Hematopoietic multipotent progenitor cell treated with erythropoietin and hydrocortisone succinate and interleukin-3 and kit ligand, for 17 days (in vitro differentiated cells): ENCODE data around the gene MAK.
"Not testable (repeated sequence)": the region's sequence is repeated elsewhere in the genome, so short reads cannot be mapped to it uniquely, and the experiment has no call there.

ENCODE experiments used
- DNase-seq: peaks from one replicate; pipeline ENCODE4 v3.0.0-alpha.2; 2015; ENCODE audit warnings: low spot score

Gene MAK

GRCh38 chr6:10791673-10792072, 46.7 kb downstream of the MAK start:
- no peak for DNase-seq

GRCh38 chr6:10779076-10779475, 59.3 kb downstream of the MAK start:
- DNase-seq, result no peak

GRCh38 chr6:10778230-10778629, 60.1 kb downstream of the MAK start:
- no peak for DNase-seq

GRCh38 chr6:10771371-10771894, 66.9 kb downstream of the MAK start:
- peak; percentile 52 for DNase-seq

GRCh38 chr6:10769419-10769818, 68.9 kb downstream of the MAK start:
- no peak for DNase-seq

GRCh38 chr6:10763006-10763405, 75.3 kb downstream of the MAK start:
- DNase-seq, result no peak

- peak; percentile 30 for DNase-seq
These were observed 78.4 kb downstream of the MAK start for GRCh38 chr6:10759884-10760329.

GRCh38 chr6:10759312-10759839, 79.0 kb downstream of the MAK start:
- peak; percentile 85 for DNase-seq

GRCh38 chr6:10756085-10756484, 82.3 kb downstream of the MAK start:
- DNase-seq, result no peak

- DNase-seq, result peak; percentile 65
These were observed 86.6 kb downstream of the MAK start for GRCh38 chr6:10751757-10752156.

- DNase-seq, result not testable (repeated sequence)
These were observed 87.8 kb downstream of the MAK start for GRCh38 chr6:10750568-10750967.

- peak; percentile 71 for DNase-seq
These were observed 88.6 kb downstream of the MAK start for GRCh38 chr6:10749734-10750133.

GRCh38 chr6:10747251-10747972, 90.9 kb downstream of the MAK start, which contains the start of gene TMEM14B:
Gene TMEM14B, plus strand, starts transcription at chr6:10747805. Its CDS starts 1,441 bp downstream, at chr6:10749246.
- peak; percentile 97 for DNase-seq

GRCh38 chr6:10746915-10747250, 91.5 kb downstream of the MAK start:
- no peak for DNase-seq

GRCh38 chr6:10745116-10745515, 93.2 kb downstream of the MAK start:
- DNase-seq, result no peak

GRCh38 chr6:10743515-10743914, 94.8 kb downstream of the MAK start:
- no peak for DNase-seq

GRCh38 chr6:10742251-10742650, 96.1 kb downstream of the MAK start:
- DNase-seq, result no peak

- DNase-seq, result peak; percentile 33
These were observed 96.7 kb downstream of the MAK start for GRCh38 chr6:10741643-10742042.

- no peak for DNase-seq
These were observed 98.3 kb downstream of the MAK start for GRCh38 chr6:10740061-10740460.

GRCh38 chr6:10736731-10737130, 101.6 kb downstream of the MAK start:
- no peak for DNase-seq

GRCh38 chr6:10733863-10734262, 104.5 kb downstream of the MAK start:
- DNase-seq, result no peak

GRCh38 chr6:10733151-10733715, 105.1 kb downstream of the MAK start:
- DNase-seq, result no peak

- no peak for DNase-seq
These were observed 108.1 kb downstream of the MAK start for GRCh38 chr6:10730254-10730653.
